B cell (primary cell): Measurements from ENCODE around the gene CEP89. TPM values are rescaled to one million over a fixed set of nuclear protein-coding genes. Genes with fewer than 3 reads are reported as not detected.

Experiments used
- ATAC-seq: fragments of 200-7000 bp; cut with Tn5 transposase; one replicate; pipeline ENCODE4 v1.10.0; 2021; ENCODE audit warnings: low read depth, mild to moderate bottlenecking, moderate number of reproducible peaks, moderate library complexity
- CTCF ChIA-PET: fragments of 350-600 bp; sonication (Branson Sonifier 250); formaldehyde crosslinking; loops from one replicate; lab custom pipeline; 2021; ENCODE audit warnings: antibody characterized with exemption, inconsistent platforms; lab: Charles Lee
- POLR2A ChIA-PET: fragments of 350-600 bp; sonication (Branson Sonifier 250); formaldehyde crosslinking; loops from one replicate; lab custom pipeline; 2021; ENCODE audit warnings: antibody characterized with exemption; lab: Charles Lee
- DNase-seq: peaks from one replicate; pipeline ENCODE4 v3.0.0; 2013
- H2AFZ ChIP-seq: 2 replicates; pipeline ENCODE4 v1.6.1; 2012; ENCODE audit warnings: mild to moderate bottlenecking, low read depth, low read length; ENCODE audit not compliant: insufficient read depth, poor library complexity, severe bottlenecking
- H3K27ac ChIP-seq, 2 donors: 1 replicate in 1 of 2; 2 replicates in 1 of 2; pipeline ENCODE4 v1.5.1; 2012 to 2013; ENCODE audit warnings: low read length in 2 of 2, mild to moderate bottlenecking in 2 of 2, moderate library complexity in 1 of 2
- H3K27me3 ChIP-seq, 4 experiments: fragments of 200-600 bp in 1 of 4; sonication (generic) in 1 of 4; replicated peaks in 1 of 4; 1 replicate in 2 of 4; 2 replicates in 2 of 4; pipeline versions ENCODE4 v1.6.1 to v1.7.0; 2013 to 2016; ENCODE audit warnings: low read length in 3 of 4, mild to moderate bottlenecking in 2 of 4, mixed read lengths in 1 of 4, moderate library complexity in 1 of 4; ENCODE audit not compliant: insufficient read depth in 4 of 4, control insufficient read depth in 3 of 4; ENCODE audit errors: control extremely low read depth in 1 of 4
- H3K36me3 ChIP-seq, 2 experiments: replicated peaks in 1 of 2; 1 replicate in 1 of 2; 2 replicates in 1 of 2; pipeline versions ENCODE4 v1.6.1 to v1.7.1; 2013; ENCODE audit warnings: low read length in 1 of 2; ENCODE audit not compliant: insufficient read depth in 2 of 2, control insufficient read depth in 1 of 2; ENCODE audit errors: control extremely low read depth in 1 of 2, extremely low read depth in 1 of 2
- H3K4me1 ChIP-seq, 2 donors: fragments of 200-600 bp in 1 of 2; sonication (generic) in 1 of 2; 1 replicate in 1 of 2; 2 replicates in 1 of 2; pipeline versions ENCODE4 v1.5.1 to v1.6.1; 2013 to 2017; ENCODE audit warnings: low read length in 2 of 2; ENCODE audit not compliant: control insufficient read depth in 2 of 2, insufficient read depth in 2 of 2
- H3K4me2 ChIP-seq: replicated peaks from 2 replicates; pipeline ENCODE3; 2012; ENCODE audit warnings: mild to moderate bottlenecking, low read depth, low read length; ENCODE audit not compliant: poor library complexity, severe bottlenecking
- H3K4me3 ChIP-seq, 5 experiments: fragments of 200-600 bp in 1 of 5; sonication (generic) in 1 of 5; 1 replicate in 3 of 5; 2 replicates in 2 of 5; pipeline versions ENCODE4 v1.5.1 to v1.7.0; 2011 to 2016; ENCODE audit warnings: low read length in 4 of 5, mild to moderate bottlenecking in 4 of 5, low read depth in 2 of 5, control low read depth in 1 of 5, moderate library complexity in 1 of 5; ENCODE audit not compliant: insufficient read depth in 1 of 5; ENCODE audit errors: control extremely low read depth in 1 of 5, extremely low read depth in 1 of 5
- H3K79me2 ChIP-seq: fragments of 200-600 bp; sonication (generic); one replicate; pipeline ENCODE4 v1.6.0; 2016; ENCODE audit warnings: low read length; ENCODE audit not compliant: control insufficient read depth, insufficient read depth
- H3K9ac ChIP-seq: fragments of 200-600 bp; sonication (generic); 2 replicates; pipeline ENCODE4 v1.6.1; 2017; ENCODE audit warnings: mild to moderate bottlenecking, low read length, moderate library complexity
- H3K9me3 ChIP-seq, 3 donors: one replicate each; pipeline versions ENCODE4 v1.6.1 to v1.7.1; 2013; ENCODE audit warnings: low read length in 2 of 3; ENCODE audit not compliant: control insufficient read depth in 2 of 3, insufficient read depth in 1 of 3; ENCODE audit errors: control extremely low read depth in 1 of 3
- H4K20me1 ChIP-seq: 2 replicates; pipeline ENCODE4 v1.6.0; 2012; ENCODE audit warnings: mild to moderate bottlenecking, low read length; ENCODE audit not compliant: insufficient read depth, control insufficient read depth, poor library complexity, severe bottlenecking
- H3K27ac Mint-ChIP-seq: one replicate; pipeline ENCODE4 v1.8.0; 2021; ENCODE audit warnings: mixed read lengths
- H3K27me3 Mint-ChIP-seq: one replicate; pipeline ENCODE4 v1.8.0; 2021; ENCODE audit warnings: mixed read lengths
- H3K4me1 Mint-ChIP-seq: one replicate; pipeline ENCODE4 v1.8.0; 2021; ENCODE audit warnings: mixed read lengths
- H3K4me3 Mint-ChIP-seq: one replicate; pipeline ENCODE4 v1.8.0; 2021; ENCODE audit warnings: mixed read lengths
- H3K9me3 Mint-ChIP-seq: one replicate; pipeline ENCODE4 v1.8.0; 2022; ENCODE audit warnings: mixed read lengths; ENCODE audit not compliant: insufficient read depth
- EZH2 ChIP-seq: IDR thresholded peaks from 2 replicates; pipeline ENCODE4 v1.6.1; 2012; ENCODE audit warnings: borderline replicate concordance, low read depth, mild to moderate bottlenecking, moderate library complexity, low read length; ENCODE audit not compliant: insufficient read depth, poor library complexity, severe bottlenecking
- WGBS: methylation state at CpG from one replicate; pipeline ENCODE4 v1.1.5; 2013; ENCODE audit warnings: missing lambda C conversion rate; ENCODE audit not compliant: insufficient coverage; 5-methylcytosine and 5-hydroxymethylcytosine counted together
- intact Hi-C: fragments of 100-400 bp; cut with micrococcal nuclease; formaldehyde crosslinking; loops from one replicate; pipeline ENCODE4 v1.10.0; 2022
- polyA plus RNA-seq: library from polyadenylated mRNA; depleted of rRNA; stranded (reverse); fragments of >200 nt; gene quantifications from 2 replicates; pipeline ENCODE4 v1.2.3, GENCODE V29; 2012
- total RNA-seq, 2 donors: library from RNA; stranded (reverse); fragments of 120-200 nt in 1 of 2; gene quantifications; 1 replicate in 1 of 2; 2 replicates in 1 of 2; pipeline versions ENCODE4 v1.2.3 to v1.2.4, GENCODE V29; 2013 to 2022
- TF ChIP-seq, protein P1 (sequence below): fragments of 200-600 bp; IDR thresholded peaks from one replicate; pipeline ENCODE4 v1.8.0; 2022; ENCODE audit warnings: antibody characterized with exemption, mild to moderate bottlenecking

Gene CEP89
- total and polyA plus RNA-seq, 2 donors (not counting 1 experiment from before 2014, with no cell fraction given), result 10.2 to 38.6 TPM

DNA sequence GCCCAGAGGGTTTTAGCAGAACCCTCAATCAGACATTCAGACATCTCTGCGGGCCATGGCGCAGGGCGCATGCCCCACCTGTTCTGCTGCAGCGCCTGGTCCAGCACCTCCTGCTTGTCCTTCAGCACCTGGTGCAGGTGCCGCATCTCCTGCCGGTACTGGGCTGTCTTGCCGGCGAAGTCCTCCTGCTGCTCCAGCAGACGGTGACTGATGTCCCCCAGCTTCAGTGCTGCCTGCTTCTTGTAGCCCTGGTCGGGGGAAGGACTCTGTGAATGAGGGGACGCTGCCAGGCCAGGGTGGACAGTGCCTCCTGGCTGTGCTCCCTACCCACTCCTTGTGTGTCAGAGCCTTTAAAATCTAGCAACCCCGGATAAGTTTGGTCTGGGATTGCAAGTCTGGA is 90.0 kb downstream of the CEP89 start:
- H3K4me1 Mint-ChIP-seq, result no peaks in the 10 kb centered on the region
- Histone ChIP-seq H3K4me3 (no peak overlapping the region), H3K9ac (no peak overlapping the region), H3K79me2 (no peaks in the 10 kb centered on the region), H2AFZ (no peak overlapping the region), H3K9me3 (peaks cover 0 to 2% (median 0%) of the 10 kb centered on the region in 3 donors), H3K4me2 (no peak overlapping the region), H3K27ac (no peak overlapping the region), H3K4me1 (no peaks in the 10 kb centered on the region), H3K36me3 (peaks cover 0 to 3% of the 10 kb centered on the region in 2 experiments), H4K20me1 (no peaks in the 10 kb centered on the region), H3K27me3 (no peaks in the 10 kb centered on the region)
- DNase-seq (no peak), ATAC-seq (no peak)
- H3K27ac Mint-ChIP-seq, result no peak overlapping the region
- H3K4me3 Mint-ChIP-seq, result no peak overlapping the region
- intact Hi-C loops, result no loop called here
- no peaks in the 10 kb centered on the region for H3K9me3 Mint-ChIP-seq
- no peaks in the 10 kb centered on the region for H3K27me3 Mint-ChIP-seq
- WGBS, result 97% methylated on average over 11 of the region's 12 CpGs
- POLR2A ChIA-PET, result no interaction called here
- TF ChIP-seq EZH2, result no peak
- TF ChIP-seq, protein P1, sequence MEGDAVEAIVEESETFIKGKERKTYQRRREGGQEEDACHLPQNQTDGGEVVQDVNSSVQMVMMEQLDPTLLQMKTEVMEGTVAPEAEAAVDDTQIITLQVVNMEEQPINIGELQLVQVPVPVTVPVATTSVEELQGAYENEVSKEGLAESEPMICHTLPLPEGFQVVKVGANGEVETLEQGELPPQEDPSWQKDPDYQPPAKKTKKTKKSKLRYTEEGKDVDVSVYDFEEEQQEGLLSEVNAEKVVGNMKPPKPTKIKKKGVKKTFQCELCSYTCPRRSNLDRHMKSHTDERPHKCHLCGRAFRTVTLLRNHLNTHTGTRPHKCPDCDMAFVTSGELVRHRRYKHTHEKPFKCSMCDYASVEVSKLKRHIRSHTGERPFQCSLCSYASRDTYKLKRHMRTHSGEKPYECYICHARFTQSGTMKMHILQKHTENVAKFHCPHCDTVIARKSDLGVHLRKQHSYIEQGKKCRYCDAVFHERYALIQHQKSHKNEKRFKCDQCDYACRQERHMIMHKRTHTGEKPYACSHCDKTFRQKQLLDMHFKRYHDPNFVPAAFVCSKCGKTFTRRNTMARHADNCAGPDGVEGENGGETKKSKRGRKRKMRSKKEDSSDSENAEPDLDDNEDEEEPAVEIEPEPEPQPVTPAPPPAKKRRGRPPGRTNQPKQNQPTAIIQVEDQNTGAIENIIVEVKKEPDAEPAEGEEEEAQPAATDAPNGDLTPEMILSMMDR, result no peak
- CTCF ChIA-PET, result no interaction called here

DNA sequence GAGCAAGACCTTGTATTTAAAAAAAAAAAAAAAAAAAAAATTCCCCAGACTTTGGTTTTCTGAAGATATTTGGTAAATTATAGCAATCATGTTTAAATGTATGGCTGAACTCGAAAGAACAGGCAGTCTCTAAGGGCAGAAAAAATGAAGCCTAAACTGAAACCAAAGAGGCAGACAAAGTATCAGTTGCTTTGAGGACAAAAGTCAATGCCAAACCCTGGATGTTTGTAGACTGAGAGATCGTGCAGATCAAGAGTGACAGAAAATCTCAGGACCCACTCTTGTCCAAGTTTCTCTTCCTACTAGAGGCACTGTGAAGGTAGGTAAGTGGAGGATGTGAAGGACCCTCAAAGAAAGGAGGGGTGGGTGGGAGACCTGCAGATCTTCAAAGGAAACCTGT is 91.1 kb downstream of the CEP89 start:
- Histone ChIP-seq H3K4me2 (no peak overlapping the region), H2AFZ (no peak overlapping the region), H3K4me3 (no peak overlapping the region), H3K4me1 (no peaks in the 10 kb centered on the region), H3K36me3 (no peaks in the 10 kb centered on the region), H3K27me3 (no peaks in the 10 kb centered on the region), H3K9me3 (peaks cover 0 to 2% (median 0%) of the 10 kb centered on the region in 3 donors), H3K79me2 (no peaks in the 10 kb centered on the region), H3K27ac (no peak overlapping the region), H4K20me1 (no peaks in the 10 kb centered on the region), H3K9ac (no peak overlapping the region)
- POLR2A ChIA-PET, result no interaction called here
- WGBS, result 100% methylated on average over 1 of the region's 2 CpGs
- no peak for DNase-seq
- no peak for ATAC-seq
- H3K4me3 Mint-ChIP-seq, result no peak overlapping the region
- intact Hi-C loops, result no loop called here
- TF ChIP-seq, protein P1, result no peak
- no peak for TF ChIP-seq EZH2
- no peaks in the 10 kb centered on the region for H3K4me1 Mint-ChIP-seq
- no peaks in the 10 kb centered on the region for H3K27me3 Mint-ChIP-seq
- H3K9me3 Mint-ChIP-seq, result no peaks in the 10 kb centered on the region
- CTCF ChIA-PET, result no interaction called here
- H3K27ac Mint-ChIP-seq, result no peak overlapping the region
